ENCODE data around the gene ASCC3. TPM values are rescaled to one million over a fixed set of nuclear protein-coding genes. Genes with fewer than 3 reads are reported as not detected.

Gene ASCC3
- total and polyA plus RNA-seq, 2 experiments from 2014 or later = 92.9 to 129 TPM

- Mint-ChIP-seq H3K27ac (no peak overlapping the region), H3K4me1 (peaks cover 8% of the 10 kb centered on the region), H3K9me3 (peaks cover 9% of the 10 kb centered on the region), H3K36me3 (ENCODE audit: low read depth) (peaks cover 7% of the 10 kb centered on the region), H3K4me3 (no peak overlapping the region), H3K27me3 (ENCODE audit: insufficient read depth, low read depth, poor library complexity) (peaks cover 7% of the 10 kb centered on the region)
- Histone ChIP-seq H3K36me3 (ENCODE audit: insufficient read depth) (no peaks in the 10 kb centered on the region), H3K9me2 (ENCODE audit: insufficient read depth) (no peaks in the 10 kb centered on the region), H3F3A (replicated peaks; ENCODE audit: low read depth) (no peaks in the 10 kb centered on the region), H3K4me3 (no peak overlapping the region), H3K4me2 (no peak overlapping the region), H3K79me2 (replicated peaks; ENCODE audit: insufficient read depth) (no peaks in the 10 kb centered on the region), H4K20me1 (replicated peaks; ENCODE audit: insufficient read depth) (no peaks in the 10 kb centered on the region), H3K27ac (ENCODE audit: low read depth) (no peak overlapping the region), H3K27me3 (ENCODE audit: insufficient read depth) (no peaks in the 10 kb centered on the region), H3K4me1 (ENCODE audit: insufficient read depth) (peaks cover under 1% of the 10 kb centered on the region; the same call in 1 of the 2 replicates), H2AFZ (no peak overlapping the region)
- no peak for TF ChIP-seq EZH2phosphoT487 (IDR thresholded peaks at IDR 0.05; ENCODE audit: unreplicated experiment)
- TF ChIP-seq ZNF331 (CRISPR knock-in tag; IDR thresholded peaks at IDR 0.05; ENCODE audit: low read depth) = no peak
- TF ChIP-seq REST (IDR thresholded peaks at IDR 0.05; ENCODE audit: unreplicated experiment) = no peak
- no peak for TF ChIP-seq POLR2AphosphoS5 (IDR thresholded peaks at IDR 0.05; ENCODE audit: low read depth)
- no peak for TF ChIP-seq JUNB (IDR thresholded peaks at IDR 0.05; ENCODE audit: unreplicated experiment)
- TF ChIP-seq ETS1 (IDR thresholded peaks at IDR 0.05) = no peak
- TF ChIP-seq EZH2 (IDR thresholded peaks at IDR 0.05; ENCODE audit: low read depth, unreplicated experiment) = no peak
- TF ChIP-seq CREB1 (CRISPR knock-in tag; IDR thresholded peaks at IDR 0.05; ENCODE audit: low read depth) = no peak
- TF ChIP-seq CTCF (conservative IDR thresholded peaks at IDR 0.05; ENCODE audit: low read depth in 2 of 2) = no peak
- TF ChIP-seq ZNF462 (CRISPR knock-in tag; IDR thresholded peaks at IDR 0.05) = no peak
- no peak for TF ChIP-seq STAT1 (IDR thresholded peaks at IDR 0.05; ENCODE audit: unreplicated experiment)
- TF ChIP-seq ZNF114 (CRISPR knock-in tag; IDR thresholded peaks at IDR 0.05) = no peak
- no peak for TF ChIP-seq NANOG (IDR thresholded peaks at IDR 0.05; ENCODE audit: borderline replicate concordance)
- ATAC-seq (no peak), DNase-seq (ENCODE audit: low spot score) (no peak)
These were observed 393.5 kb downstream of the ASCC3 start for GRCh38 chr6:100487638-100488037.

All from GM23338 (cell line).